Transverse colon (tissue), 4 donors: ENCODE results near the gene PLA1A. TPM values are rescaled to one million over a fixed set of nuclear protein-coding genes. Genes with fewer than 3 reads are reported as not detected.

Source experiments
- DNase-seq: peaks from one replicate; pipeline ENCODE4 v3.0.0-alpha.2; 2019
- H3K27ac ChIP-seq, 4 donors: fragments of 200-600 bp; sonication (generic); 2 replicates each; pipeline ENCODE4 v1.5.1; 2016 to 2018; ENCODE audit warnings: inconsistent platforms in 4 of 4
- H3K27me3 ChIP-seq: fragments of 200-600 bp; sonication (generic); 2 replicates; pipeline ENCODE4 v1.5.1; 2017; ENCODE audit warnings: inconsistent platforms
- H3K36me3 ChIP-seq, 4 donors: fragments of 200-600 bp; sonication (generic); 2 replicates each; pipeline ENCODE4 v1.5.1; 2017 to 2019; ENCODE audit warnings: inconsistent platforms in 4 of 4
- H3K4me1 ChIP-seq, 4 donors: fragments of 200-600 bp; sonication (generic); 2 replicates each; pipeline ENCODE4 v1.5.1; 2017 to 2020; ENCODE audit warnings: inconsistent platforms in 4 of 4
- H3K4me3 ChIP-seq, 4 donors: fragments of 200-600 bp; sonication (generic); 1 replicate in 1 of 4; 2 replicates in 3 of 4; pipeline versions ENCODE4 v1.5.1 to v1.6.1; 2017 to 2019; ENCODE audit warnings: inconsistent platforms in 4 of 4
- H3K9me3 ChIP-seq, 2 donors: fragments of 200-600 bp; sonication (generic); 2 replicates each; pipeline ENCODE4 v1.5.1; 2017 to 2019; ENCODE audit warnings: inconsistent platforms in 2 of 2
- CTCF ChIP-seq, 5 experiments: fragments of 200-600 bp in 3 of 5; fragments of 450-650 bp in 2 of 5; sonication (generic) in 3 of 5; IDR thresholded peaks; 1 replicate in 2 of 5; 2 replicates in 3 of 5; pipeline ENCODE4 v1.5.1; 2016 to 2017; ENCODE audit warnings: antibody characterized with exemption in 5 of 5, inconsistent platforms in 3 of 5, mild to moderate bottlenecking in 2 of 5, moderate library complexity in 1 of 5
- EP300 ChIP-seq: sonication (generic); formaldehyde crosslinking; IDR thresholded peaks from one replicate; pipeline ENCODE4 v1.6.1; 2017; ENCODE audit warnings: antibody characterized with exemption, low read depth
- POLR2A ChIP-seq: fragments of 450-650 bp; IDR thresholded peaks from one replicate; pipeline ENCODE4 v1.6.1; 2016; ENCODE audit warnings: antibody characterized with exemption, mild to moderate bottlenecking, moderate library complexity
- POLR2AphosphoS5 ChIP-seq, 3 donors: sonication (generic); formaldehyde crosslinking; IDR thresholded peaks; one replicate each; pipeline ENCODE4 v1.6.1; 2016; ENCODE audit warnings: antibody characterized with exemption in 3 of 3
- WGBS, 2 donors: methylation state at CpG; one replicate each; pipeline ENCODE4 v1.1.5; 2018; ENCODE audit warnings: low coverage in 1 of 2; 5-methylcytosine and 5-hydroxymethylcytosine counted together
- in situ Hi-C, 4 donors: fragments of 200-750 bp; cut with MboI; loops; one replicate each; pipeline versions ENCODE4 v1.15.0 to v1.15.1; 2017; ENCODE audit warnings: low sequenced_read_pairs in 3 of 4, low pct_ligation_motif_present in 1 of 4, low pct_unique_long_range_greater_than_20kb in 1 of 4
- intact Hi-C: fragments of 100-400 bp; cut with DNase I; formaldehyde crosslinking; loops from one replicate; pipeline ENCODE4 v1.15.1; 2023; ENCODE audit warnings: low total_unique reads
- total RNA-seq, 4 donors: library from RNA; depleted of rRNA; stranded (reverse); fragments of >200 nt; gene quantifications; one replicate each; pipeline ENCODE4 v1.1.0, GENCODE V29; 2016

The PLA1A gene
- total RNA-seq, 4 donors from 2014 or later = 0.95 to 3.2 (median 2.2) TPM; not detected in 1

GRCh38 chr3:119571688-119572087, 26.0 kb upstream of the PLA1A start:
- H3K27ac ChIP-seq = peak overlapping the region in 2 of 4 donors; percentile 17 to 19
- WGBS, 2 donors = 68 to 86% methylated on average over 1 to 5 of the region's 5 CpGs

GRCh38 chr3:119575507-119575906, 22.2 kb upstream of the PLA1A start:
- Histone ChIP-seq H3K9me3 (no peaks in the 10 kb centered on the region), H3K27me3 (no peaks in the 10 kb centered on the region), H3K36me3 (no peaks in the 10 kb centered on the region), H3K27ac (no peak overlapping the region), H3K4me3 (no peak overlapping the region), H3K4me1 (peaks cover 0 to 11% (median 6%) of the 10 kb centered on the region in 4 donors)
- in situ Hi-C loops = no loop called here
- no peak for DNase-seq
- TF ChIP-seq EP300 (no peak), POLR2AphosphoS5 (IDR thresholded peaks at IDR 0.05) (no peak), CTCF (IDR thresholded peaks at IDR 0.05) (no peak), POLR2A (no peak)
- intact Hi-C loops = no loop called here

More at GRCh38 chr3:119571688-119572087, 26.0 kb upstream of the PLA1A start:
- intact Hi-C loops (no loop called here), in situ Hi-C loops (no loop called here)
- no peaks in the 10 kb centered on the region for H3K9me3 ChIP-seq
- no peak for TF ChIP-seq POLR2AphosphoS5 (IDR thresholded peaks at IDR 0.05)
- TF ChIP-seq CTCF (IDR thresholded peaks at IDR 0.05) = no peak
- no peak for TF ChIP-seq POLR2A
- no peak for TF ChIP-seq EP300
- no peaks in the 10 kb centered on the region for H3K27me3 ChIP-seq
- DNase-seq = no peak
- H3K4me3 ChIP-seq = no peak overlapping the region
- H3K36me3 ChIP-seq = no peaks in the 10 kb centered on the region
- no peaks in the 10 kb centered on the region for H3K4me1 ChIP-seq

- H3K4me1 ChIP-seq = peaks cover 0 to 13% (median 8%) of the 10 kb centered on the region in 4 donors
- no peaks in the 10 kb centered on the region for H3K36me3 ChIP-seq
- H3K27me3 ChIP-seq = no peaks in the 10 kb centered on the region
- TF ChIP-seq CTCF (IDR thresholded peaks at IDR 0.05) (no peak), POLR2AphosphoS5 (IDR thresholded peaks at IDR 0.05) (peak in 2 of 3 donors; percentile 25 to 38), POLR2A (peak; percentile 34)
- intact Hi-C loops = no loop called here
- in situ Hi-C loops = no loop called here
- 0 to 1% methylated on average over 3 to 51 of the region's 68 CpGs for WGBS, 2 donors
- peak within 1 kb of the TSS; percentile 49 to 62 (median 52) for H3K4me3 ChIP-seq
- H3K9me3 ChIP-seq = no peaks in the 10 kb centered on the region
- H3K27ac ChIP-seq = peak within 1 kb of the TSS; percentile 85 to 89 (median 88)
- DNase-seq = peak; percentile 86
Measured at GRCh38 chr3:119579366-119580066, 18.2 kb upstream of the PLA1A start, which contains the start of gene ADPRH. ADPRH (plus strand) TSS chr3:119579492; CDS start chr3:119582170, 2,678 bp downstream.

DNA sequence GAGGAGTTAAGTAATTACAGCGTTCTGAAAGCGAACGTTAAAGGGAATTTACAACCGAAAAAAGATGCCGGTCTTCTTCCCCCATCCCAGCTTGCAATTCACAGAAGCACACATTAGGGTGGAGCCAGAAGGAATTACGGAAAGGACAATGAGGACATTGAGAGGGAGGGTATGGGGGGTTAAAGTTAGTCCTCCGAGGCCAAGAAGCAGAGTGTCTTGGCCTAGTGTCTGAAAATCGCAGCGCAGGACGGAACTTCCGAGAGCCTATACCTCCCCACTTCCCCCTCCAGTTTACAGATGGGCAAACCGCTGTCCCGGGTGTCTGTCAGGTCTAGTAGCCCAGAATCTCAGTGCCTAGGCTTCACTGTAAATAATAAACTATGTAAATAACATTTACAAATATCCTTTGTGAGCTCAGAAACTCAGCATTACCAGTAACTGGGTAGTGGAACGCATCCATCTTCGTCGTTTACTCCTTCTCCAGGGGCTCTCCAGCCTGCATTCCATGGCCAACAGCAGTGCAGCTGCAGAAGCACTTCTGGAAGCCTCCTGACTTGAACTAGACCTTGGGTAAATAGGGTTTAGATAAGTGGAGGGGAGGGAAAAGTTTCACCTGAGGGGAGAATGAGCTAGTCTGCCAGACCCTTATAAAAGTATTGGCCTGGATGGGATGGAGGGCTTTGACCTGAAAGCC, 17.5 kb upstream of the PLA1A start:
- peak overlapping the region; percentile 85 to 89 (median 88) for H3K27ac ChIP-seq
- H3K27me3 ChIP-seq = no peaks in the 10 kb centered on the region
- H3K9me3 ChIP-seq = no peaks in the 10 kb centered on the region
- WGBS, 2 donors = 2 to 32% methylated on average over 7 to 16 of the region's 16 CpGs
- H3K36me3 ChIP-seq = no peaks in the 10 kb centered on the region
- in situ Hi-C loops (no loop called here), intact Hi-C loops (no loop called here)
- DNase-seq = peak; percentile 53
- TF ChIP-seq CTCF (IDR thresholded peaks at IDR 0.05) (no peak), EP300 (no peak), POLR2AphosphoS5 (IDR thresholded peaks at IDR 0.05) (no peak), POLR2A (no peak)
- peaks cover 0 to 13% (median 8%) of the 10 kb centered on the region in 4 donors for H3K4me1 ChIP-seq
- peak overlapping the region; percentile 49 to 62 (median 52) for H3K4me3 ChIP-seq
